ENCODE data around the gene PPP2R5C.
"Not testable (repeated sequence)": the region's sequence is repeated elsewhere in the genome, so short reads cannot be mapped to it uniquely, and the experiment has no call there.

Gene PPP2R5C

GRCh38 chr14:101966742-101967141 lies 205.2 kb downstream of the PPP2R5C start:
- CTCF ChIA-PET = interaction anchor here (1.5 to 2.7 kb wide), 4 partner anchors 123 to 152 kb away, joined by 3 to 11 read pairs (median 5); no protein-coding TSS in a partner anchor
- DNase-seq (ENCODE audit: extremely low spot score) = no peak
- POLR2A ChIA-PET = no interaction called here
- no peak for TF ChIP-seq CTCF (IDR thresholded peaks at IDR 0.05; ENCODE audit: control extremely low read depth, extremely low read depth, low read depth, missing control alignments)

- TF ChIP-seq CTCF (IDR thresholded peaks at IDR 0.05; ENCODE audit: control extremely low read depth, extremely low read depth, low read depth, missing control alignments) = no peak
- ChIA-PET POLR2A (no interaction called here), CTCF (interaction anchor here (0.7 to 2.7 kb wide), 6 partner anchors 10 to 171 kb away, joined by 3 to 11 read pairs (median 4); partner anchors contain the start of gene WDR20)
- no peak for DNase-seq (ENCODE audit: extremely low spot score)
Observed at GRCh38 chr14:101968186-101968585, 206.7 kb downstream of the PPP2R5C start.

GRCh38 chr14:101969481-101969880 lies 208.0 kb downstream of the PPP2R5C start:
- POLR2A ChIA-PET = no interaction called here
- DNase-seq (ENCODE audit: extremely low spot score) = no peak
- CTCF ChIA-PET = no interaction called here
- no peak for TF ChIP-seq CTCF (IDR thresholded peaks at IDR 0.05; ENCODE audit: control extremely low read depth, extremely low read depth, low read depth, missing control alignments)

- ChIA-PET CTCF (interaction anchor here (1.6 to 2.6 kb wide), 2 partner anchors 10 to 21 kb away, joined by 9 to 12 read pairs; no protein-coding TSS in a partner anchor), POLR2A (no interaction called here)
- TF ChIP-seq CTCF (IDR thresholded peaks at IDR 0.05; ENCODE audit: control extremely low read depth, extremely low read depth, low read depth, missing control alignments) = no peak
- no peak for DNase-seq (ENCODE audit: extremely low spot score)
Observed at GRCh38 chr14:101970830-101971400, 209.4 kb downstream of the PPP2R5C start.

- POLR2A ChIA-PET; DNase-seq (ENCODE audit: extremely low spot score): not testable (repeated sequence)
- CTCF ChIA-PET = interaction anchor here (1.0 to 2.6 kb wide), 3 partner anchors 10 to 21 kb away, joined by 3 to 12 read pairs (median 9); no protein-coding TSS in a partner anchor
Observed at GRCh38 chr14:101971458-101971857, 209.9 kb downstream of the PPP2R5C start.

GRCh38 chr14:101972126-101972866 lies 210.8 kb downstream of the PPP2R5C start:
- POLR2A ChIA-PET = no interaction called here
- CTCF ChIA-PET = interaction anchor here (1.0 to 2.6 kb wide), 3 partner anchors 9 to 20 kb away, joined by 3 to 12 read pairs (median 9); no protein-coding TSS in a partner anchor
- DNase-seq (ENCODE audit: extremely low spot score) = no peak
- TF ChIP-seq CTCF (IDR thresholded peaks at IDR 0.05; ENCODE audit: control extremely low read depth, extremely low read depth, low read depth, missing control alignments) = no peak

- TF ChIP-seq CTCF (IDR thresholded peaks at IDR 0.05; ENCODE audit: control extremely low read depth, extremely low read depth, low read depth, missing control alignments) = no peak
- CTCF ChIA-PET = no interaction called here
- POLR2A ChIA-PET = interaction anchor here (0.6 kb wide), 1 partner anchor 17 kb away, joined by 4 read pairs; no protein-coding TSS in a partner anchor
- DNase-seq (ENCODE audit: extremely low spot score) = no peak
Observed at GRCh38 chr14:101973356-101973755, 211.8 kb downstream of the PPP2R5C start.

Measured in GM10248 (cell line).